D721Med (cell line): ENCODE measurements around the gene HPN.
"Not testable (repeated sequence)": the region's sequence is repeated elsewhere in the genome, so short reads cannot be mapped to it uniquely, and the experiment has no call there.

Source experiments
- DNase-seq: peaks from one replicate; pipeline ENCODE4 v3.0.0; 2011; ENCODE audit warnings: low spot score; ENCODE audit not compliant: insufficient read length
- FAIRE-seq: peaks from 2 replicates; lab custom pipeline; 2011; peaks lifted over from hg19 to GRCh38; lab: Jason Lieb, UNC
- CTCF ChIP-seq: IDR thresholded peaks from 2 replicates; pipeline ENCODE4 v1.5.1; 2012; ENCODE audit warnings: mild to moderate bottlenecking, control low read depth; ENCODE audit not compliant: insufficient read depth; ENCODE audit errors: missing control alignments

The HPN gene

GRCh38 chr19:35005256-35005977 lies 36.1 kb upstream of the HPN start:
- no peak for DNase-seq
- no peak for FAIRE-seq
- TF ChIP-seq CTCF = no peak

- DNase-seq, FAIRE-seq: not testable (repeated sequence)
Measured at GRCh38 chr19:35006007-35006341, 35.5 kb upstream of the HPN start.

- TF ChIP-seq CTCF = no peak
- no peak for FAIRE-seq
- DNase-seq = no peak
Measured at GRCh38 chr19:35006342-35006998, 35.1 kb upstream of the HPN start.

GRCh38 chr19:35006999-35007365 lies 34.5 kb upstream of the HPN start:
- TF ChIP-seq CTCF = no peak
- DNase-seq = no peak
- no peak for FAIRE-seq

- DNase-seq, FAIRE-seq: not testable (repeated sequence)
Measured at GRCh38 chr19:35007427-35007826, 34.1 kb upstream of the HPN start.

GRCh38 chr19:35008891-35009341 lies 32.6 kb upstream of the HPN start:
- no peak for FAIRE-seq
- no peak for TF ChIP-seq CTCF

GRCh38 chr19:35009424-35010415 lies 31.8 kb upstream of the HPN start:
- FAIRE-seq (no peak), DNase-seq (no peak)
- no peak for TF ChIP-seq CTCF

More at GRCh38 chr19:35008891-35009341, 32.6 kb upstream of the HPN start:
- DNase-seq = no peak
